Parathyroid adenoma (tissue), 2 donors: ENCODE results near the gene MAP3K4.

ENCODE experiments used
- H2AFZ ChIP-seq: fragments of 300-600 bp; sonication (generic); one replicate; pipeline ENCODE4 v1.7.0; 2017; ENCODE audit warnings: antibody characterized with exemption, mild to moderate bottlenecking
- H3K27ac ChIP-seq: fragments of 300-600 bp; sonication (generic); one replicate; pipeline ENCODE4 v1.7.0; 2017
- H3K27me3 ChIP-seq: fragments of 300-600 bp; sonication (generic); one replicate; pipeline ENCODE4 v1.7.0; 2017; ENCODE audit warnings: low read length; ENCODE audit not compliant: control insufficient read depth, insufficient read depth
- H3K36me3 ChIP-seq: fragments of 300-600 bp; sonication (generic); one replicate; pipeline ENCODE4 v1.7.0; 2017; ENCODE audit warnings: low read length; ENCODE audit not compliant: control insufficient read depth, insufficient read depth
- H3K4me1 ChIP-seq: fragments of 300-600 bp; sonication (generic); one replicate; pipeline ENCODE4 v1.7.0; 2017; ENCODE audit warnings: control low read depth
- H3K4me2 ChIP-seq: fragments of 300-600 bp; sonication (generic); one replicate; pipeline ENCODE4 v1.7.0; 2017; ENCODE audit warnings: low read length
- H3K4me3 ChIP-seq: fragments of 300-600 bp; sonication (generic); one replicate; pipeline ENCODE4 v1.7.0; 2017; ENCODE audit warnings: low read depth, low read length
- H3K79me2 ChIP-seq: fragments of 300-600 bp; sonication (generic); one replicate; pipeline ENCODE4 v1.7.0; 2017; ENCODE audit warnings: control low read depth
- H3K9ac ChIP-seq: fragments of 300-600 bp; sonication (generic); one replicate; pipeline ENCODE4 v1.7.0; 2017; ENCODE audit warnings: mild to moderate bottlenecking
- H3K9me3 ChIP-seq: fragments of 300-600 bp; sonication (generic); one replicate; pipeline ENCODE4 v1.7.0; 2017; ENCODE audit warnings: low read length; ENCODE audit not compliant: control insufficient read depth
- CTCF ChIP-seq: fragments of 300-600 bp; sonication (generic); IDR thresholded peaks from one replicate; pipeline ENCODE4 v1.7.0; 2017; ENCODE audit warnings: antibody characterized with exemption, mild to moderate bottlenecking
- donor health status: primary hyperparathyroidism.

MAP3K4 gene

GRCh38 chr6:161048641-161049040 is 57.1 kb downstream of the MAP3K4 start:
- Histone ChIP-seq H3K79me2 (peaks cover 5% of the 10 kb centered on the region), H3K9me3 (no peaks in the 10 kb centered on the region), H3K4me2 (no peak overlapping the region), H3K4me1 (peaks cover 5% of the 10 kb centered on the region), H3K36me3 (no peaks in the 10 kb centered on the region), H3K9ac (no peak overlapping the region), H3K27me3 (no peaks in the 10 kb centered on the region), H3K4me3 (no peak overlapping the region), H3K27ac (no peak overlapping the region), H2AFZ (no peak overlapping the region)
- no peak for TF ChIP-seq CTCF

- no peaks in the 10 kb centered on the region for H3K27me3 ChIP-seq
- no peak for TF ChIP-seq CTCF
- H3K4me2 ChIP-seq = no peak overlapping the region
- H3K9ac ChIP-seq = no peak overlapping the region
- peaks cover 5% of the 10 kb centered on the region for H3K4me1 ChIP-seq
- H3K79me2 ChIP-seq = peaks cover 3% of the 10 kb centered on the region
- H3K27ac ChIP-seq = no peak overlapping the region
- no peak overlapping the region for H3K4me3 ChIP-seq
- H3K36me3 ChIP-seq = no peaks in the 10 kb centered on the region
- no peak overlapping the region for H2AFZ ChIP-seq
- H3K9me3 ChIP-seq = no peaks in the 10 kb centered on the region
These were observed 58.7 kb downstream of the MAP3K4 start for GRCh38 chr6:161050134-161050765.

GRCh38 chr6:161053103-161053502 is 61.5 kb downstream of the MAP3K4 start:
- no peaks in the 10 kb centered on the region for H3K9me3 ChIP-seq
- H3K27ac ChIP-seq = no peak overlapping the region
- H3K36me3 ChIP-seq = no peaks in the 10 kb centered on the region
- no peak for TF ChIP-seq CTCF
- no peak overlapping the region for H3K9ac ChIP-seq
- peaks cover 5% of the 10 kb centered on the region for H3K4me1 ChIP-seq
- H3K79me2 ChIP-seq = no peaks in the 10 kb centered on the region
- H2AFZ ChIP-seq = no peak overlapping the region
- no peaks in the 10 kb centered on the region for H3K27me3 ChIP-seq
- H3K4me2 ChIP-seq = no peak overlapping the region
- no peak overlapping the region for H3K4me3 ChIP-seq

- TF ChIP-seq CTCF = no peak
- no peaks in the 10 kb centered on the region for H3K79me2 ChIP-seq
- H3K9me3 ChIP-seq = no peaks in the 10 kb centered on the region
- no peak overlapping the region for H3K4me2 ChIP-seq
- no peak overlapping the region for H3K9ac ChIP-seq
- H3K27ac ChIP-seq = no peak overlapping the region
- H3K4me1 ChIP-seq = peaks cover 3% of the 10 kb centered on the region
- no peaks in the 10 kb centered on the region for H3K27me3 ChIP-seq
- H3K4me3 ChIP-seq = no peak overlapping the region
- H3K36me3 ChIP-seq = no peaks in the 10 kb centered on the region
- no peak overlapping the region for H2AFZ ChIP-seq
These were observed 63.3 kb downstream of the MAP3K4 start for GRCh38 chr6:161054876-161055275.

- Histone ChIP-seq H3K4me1 (no peaks in the 10 kb centered on the region), H3K36me3 (no peaks in the 10 kb centered on the region), H3K27me3 (no peaks in the 10 kb centered on the region), H3K27ac (no peak overlapping the region), H3K4me2 (no peak overlapping the region), H3K9me3 (no peaks in the 10 kb centered on the region), H3K79me2 (peaks cover 1% of the 10 kb centered on the region), H3K9ac (no peak overlapping the region), H2AFZ (no peak overlapping the region), H3K4me3 (no peak overlapping the region)
- no peak for TF ChIP-seq CTCF
These were observed 64.9 kb downstream of the MAP3K4 start for GRCh38 chr6:161056451-161056850.
